ENCODE data around the gene TMEM91. TPM values are rescaled to one million over a fixed set of nuclear protein-coding genes. Genes with fewer than 3 reads are reported as not detected.

Gene TMEM91
- polyA plus RNA-seq, 1 donor from 2014 or later: 24.4 TPM

DNA sequence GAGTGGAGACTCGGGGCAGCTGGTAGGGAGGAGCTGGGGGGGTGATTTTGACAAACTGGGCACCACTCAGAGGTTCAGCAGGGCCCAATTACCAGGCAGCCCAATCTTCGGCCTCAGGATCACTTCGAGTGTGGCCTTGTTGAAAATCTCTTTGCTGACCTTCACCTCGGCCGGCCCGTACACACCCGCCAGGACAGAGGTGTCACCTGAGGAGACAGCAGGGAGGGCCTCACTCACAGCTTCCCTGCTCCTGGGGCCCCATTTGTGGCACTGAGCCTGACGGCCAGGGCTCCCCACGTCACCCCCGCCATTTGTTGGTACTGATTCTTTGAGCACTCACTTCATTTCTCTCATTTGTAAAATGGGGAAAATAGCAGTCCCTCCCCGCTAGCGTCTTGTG is 16.4 kb downstream of the TMEM91 start:
- TF ChIP-seq SMC3 (conservative IDR thresholded peaks at IDR 0.05; ENCODE audit: poor library complexity) (no peak), EP300 (conservative IDR thresholded peaks at IDR 0.05; ENCODE audit: poor library complexity, severe bottlenecking) (no peak), MXI1 (conservative IDR thresholded peaks at IDR 0.05; ENCODE audit: poor library complexity, severe bottlenecking) (no peak), RAD21 (conservative IDR thresholded peaks at IDR 0.05) (no peak), EZH2 (IDR thresholded peaks at IDR 0.05; ENCODE audit: borderline replicate concordance, insufficient read depth, low read length, poor library complexity, severe bottlenecking) (no peak), TAF1 (IDR thresholded peaks at IDR 0.05; ENCODE audit: low read depth) (no peak), REST (IDR thresholded peaks at IDR 0.05; ENCODE audit: borderline replicate concordance) (no peak), POLR2AphosphoS5 (IDR thresholded peaks at IDR 0.05) (no peak)
- TF ChIP-seq, protein P1, sequence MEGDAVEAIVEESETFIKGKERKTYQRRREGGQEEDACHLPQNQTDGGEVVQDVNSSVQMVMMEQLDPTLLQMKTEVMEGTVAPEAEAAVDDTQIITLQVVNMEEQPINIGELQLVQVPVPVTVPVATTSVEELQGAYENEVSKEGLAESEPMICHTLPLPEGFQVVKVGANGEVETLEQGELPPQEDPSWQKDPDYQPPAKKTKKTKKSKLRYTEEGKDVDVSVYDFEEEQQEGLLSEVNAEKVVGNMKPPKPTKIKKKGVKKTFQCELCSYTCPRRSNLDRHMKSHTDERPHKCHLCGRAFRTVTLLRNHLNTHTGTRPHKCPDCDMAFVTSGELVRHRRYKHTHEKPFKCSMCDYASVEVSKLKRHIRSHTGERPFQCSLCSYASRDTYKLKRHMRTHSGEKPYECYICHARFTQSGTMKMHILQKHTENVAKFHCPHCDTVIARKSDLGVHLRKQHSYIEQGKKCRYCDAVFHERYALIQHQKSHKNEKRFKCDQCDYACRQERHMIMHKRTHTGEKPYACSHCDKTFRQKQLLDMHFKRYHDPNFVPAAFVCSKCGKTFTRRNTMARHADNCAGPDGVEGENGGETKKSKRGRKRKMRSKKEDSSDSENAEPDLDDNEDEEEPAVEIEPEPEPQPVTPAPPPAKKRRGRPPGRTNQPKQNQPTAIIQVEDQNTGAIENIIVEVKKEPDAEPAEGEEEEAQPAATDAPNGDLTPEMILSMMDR (IDR thresholded peaks at IDR 0.05; ENCODE audit: poor library complexity, severe bottlenecking): no peak
- Histone ChIP-seq H3K9ac (ENCODE audit: low read length) (no peak overlapping the region), H3K79me2 (replicated peaks; ENCODE audit: insufficient read depth, low read length) (peaks cover 3% of the 10 kb centered on the region), H3K27ac (ENCODE audit: low read length) (no peak overlapping the region), H3K4me3 (ENCODE audit: low read length) (no peak overlapping the region), H3K36me3 (ENCODE audit: insufficient read depth, low read length) (no peaks in the 10 kb centered on the region), H3K9me3 (ENCODE audit: low read length) (no peaks in the 10 kb centered on the region), H3K4me2 (ENCODE audit: low read length) (no peak overlapping the region), H3K27me3 (ENCODE audit: insufficient read depth, low read depth, low read length) (no peaks in the 10 kb centered on the region), H4K20me1 (ENCODE audit: insufficient read depth) (no peaks in the 10 kb centered on the region), H3F3A (ENCODE audit: insufficient read depth, low read length, poor library complexity, severe bottlenecking) (no peaks in the 10 kb centered on the region), H3K9me2 (ENCODE audit: insufficient read depth, low read length) (no peaks in the 10 kb centered on the region), H2AFZ (ENCODE audit: low read depth, low read length) (no peak overlapping the region)

DNA sequence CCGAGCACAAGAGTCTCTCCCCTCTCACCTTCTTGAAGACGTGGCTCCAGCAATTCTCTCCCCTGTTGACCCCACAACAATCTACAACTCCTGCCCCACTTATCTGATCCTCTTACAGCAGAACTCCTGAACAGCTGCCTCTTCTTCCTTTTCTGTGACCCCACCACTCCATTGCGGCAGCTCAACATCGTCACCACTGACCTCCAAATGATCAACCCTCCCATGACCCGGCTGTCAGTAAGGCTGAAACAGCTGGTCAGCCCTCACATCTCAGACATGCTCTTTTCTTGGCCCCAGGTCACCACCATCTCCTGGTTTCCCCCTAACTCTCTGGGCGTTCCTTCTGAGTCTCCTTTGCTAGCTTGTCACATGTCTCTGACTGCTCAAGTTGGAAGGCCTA is 19.0 kb downstream of the TMEM91 start:
- Histone ChIP-seq H3K27ac (ENCODE audit: low read length) (no peak overlapping the region), H2AFZ (ENCODE audit: low read depth, low read length) (no peak overlapping the region), H3K9me2 (ENCODE audit: insufficient read depth, low read length) (no peaks in the 10 kb centered on the region), H3K36me3 (ENCODE audit: insufficient read depth, low read length) (no peaks in the 10 kb centered on the region), H4K20me1 (ENCODE audit: insufficient read depth) (no peaks in the 10 kb centered on the region), H3K9ac (ENCODE audit: low read length) (no peak overlapping the region), H3K4me2 (ENCODE audit: low read length) (no peak overlapping the region), H3K4me3 (ENCODE audit: low read length) (no peak overlapping the region), H3F3A (ENCODE audit: insufficient read depth, low read length, poor library complexity, severe bottlenecking) (no peaks in the 10 kb centered on the region), H3K27me3 (ENCODE audit: insufficient read depth, low read depth, low read length) (no peaks in the 10 kb centered on the region), H3K79me2 (replicated peaks; ENCODE audit: insufficient read depth, low read length) (peaks cover 16% of the 10 kb centered on the region), H3K9me3 (ENCODE audit: low read length) (no peaks in the 10 kb centered on the region)
- TF ChIP-seq POLR2AphosphoS5 (IDR thresholded peaks at IDR 0.05): no peak
- TF ChIP-seq, protein P1 (IDR thresholded peaks at IDR 0.05; ENCODE audit: poor library complexity, severe bottlenecking): no peak
- no peak for TF ChIP-seq MXI1 (conservative IDR thresholded peaks at IDR 0.05; ENCODE audit: poor library complexity, severe bottlenecking)
- TF ChIP-seq SMC3 (conservative IDR thresholded peaks at IDR 0.05; ENCODE audit: poor library complexity): no peak
- TF ChIP-seq EZH2 (IDR thresholded peaks at IDR 0.05; ENCODE audit: borderline replicate concordance, insufficient read depth, low read length, poor library complexity, severe bottlenecking): no peak
- no peak for TF ChIP-seq EP300 (conservative IDR thresholded peaks at IDR 0.05; ENCODE audit: poor library complexity, severe bottlenecking)
- no peak for TF ChIP-seq RAD21 (conservative IDR thresholded peaks at IDR 0.05)
- no peak for TF ChIP-seq TAF1 (IDR thresholded peaks at IDR 0.05; ENCODE audit: low read depth)
- TF ChIP-seq REST (IDR thresholded peaks at IDR 0.05; ENCODE audit: borderline replicate concordance): no peak

All from neural cell (in vitro differentiated cells).